Neural cell (in vitro differentiated cells): ENCODE data around the gene KDM4D.

ENCODE experiments used
- CTCF ChIP-seq: fragments of 450-650 bp; IDR thresholded peaks from 2 replicates; pipeline ENCODE4 v1.5.1; 2014; ENCODE audit warnings: antibody characterized with exemption, mild to moderate bottlenecking, moderate library complexity; ENCODE audit not compliant: poor library complexity, severe bottlenecking
- EZH2 ChIP-seq: fragments of 200-600, 300-800 bp; shearing (Covaris generic), sonication (generic); IDR thresholded peaks from 2 replicates; pipeline ENCODE4 v1.6.1; 2014; ENCODE audit warnings: antibody characterized with exemption, low read length, borderline replicate concordance, mild to moderate bottlenecking; ENCODE audit not compliant: insufficient read depth, poor library complexity, severe bottlenecking
- POLR2AphosphoS5 ChIP-seq: IDR thresholded peaks from 2 replicates; pipeline ENCODE4 v1.6.1; 2012
- RAD21 ChIP-seq: fragments of 450-650 bp; conservative IDR thresholded peaks from 2 replicates; pipeline ENCODE4 v1.6.1; 2014; ENCODE audit warnings: antibody characterized with exemption, mild to moderate bottlenecking, moderate library complexity
- TAF1 ChIP-seq: IDR thresholded peaks from 2 replicates; pipeline ENCODE4 v1.6.1; 2012; ENCODE audit warnings: low read depth

GRCh38 chr11:95045812-95046211, 72.3 kb downstream of the KDM4D start:
- TF ChIP-seq POLR2AphosphoS5 (no peak), CTCF (no peak), EZH2 (no peak), RAD21 (no peak), TAF1 (no peak)
